Measurements from ENCODE around the gene MRPS21.

The MRPS21 gene

DNA sequence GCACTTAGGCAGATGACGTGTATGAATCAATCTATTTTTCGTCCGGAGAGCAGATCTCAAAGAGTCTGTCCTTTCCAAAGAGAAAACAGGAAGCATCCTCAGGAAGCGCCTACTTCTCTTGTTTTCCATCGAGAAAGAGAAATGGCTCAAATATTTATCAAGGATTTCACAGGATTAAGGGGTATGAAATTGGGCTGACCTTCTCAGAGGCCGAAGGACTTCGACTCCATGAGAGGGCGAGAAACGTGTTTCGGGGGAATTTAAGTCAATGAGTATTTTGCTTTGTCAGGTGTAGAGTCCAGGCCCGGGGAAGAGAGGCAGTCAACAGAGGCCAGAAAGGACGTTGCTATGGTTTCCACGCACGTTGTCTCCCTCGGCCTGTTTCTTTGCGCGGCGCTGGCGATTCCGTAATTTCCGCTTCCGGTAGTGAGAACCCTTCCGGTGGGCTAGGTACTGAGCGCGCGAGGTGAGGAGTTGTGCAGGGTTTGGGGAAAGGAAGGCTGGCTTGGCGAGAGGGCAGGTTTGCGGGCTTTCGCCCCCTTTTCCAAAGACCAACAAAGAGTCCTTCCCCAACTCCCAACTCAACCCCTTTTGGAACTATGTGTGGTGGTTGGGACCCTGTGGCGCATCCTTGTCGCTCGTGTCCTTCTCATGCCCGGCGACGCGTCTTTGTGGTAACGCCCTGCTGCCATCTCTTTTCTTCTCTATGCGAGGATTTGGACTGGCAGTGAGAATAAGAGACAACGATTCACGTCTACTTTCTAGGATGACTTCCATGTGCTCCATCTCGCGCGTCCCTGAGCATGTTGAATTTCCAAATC, at the start of gene MRPS21:
Gene MRPS21 (plus strand): TSS at position 429 of the 821 bp plus-strand sequence. CDS start 506 bp downstream, outside the sequence.
- H3K27ac ChIP-seq (ENCODE audit: low read length), result peak within 1 kb of the TSS; percentile 68
- H3K36me3 ChIP-seq (ENCODE audit: insufficient read depth, low read depth, low read length), result peaks cover 37% of the 10 kb centered on the region
- peak within 1 kb of the TSS; percentile 99 for H3K4me3 ChIP-seq (ENCODE audit: low read length)
- no peaks in the 10 kb centered on the region for H3K27me3 ChIP-seq (ENCODE audit: insufficient read depth, low read length)
- H3K9ac ChIP-seq (ENCODE audit: low read depth, low read length), result peak within 1 kb of the TSS; percentile 96
- H3K4me1 ChIP-seq (ENCODE audit: insufficient read depth, low read length), result peaks cover 4% of the 10 kb centered on the region; the same call in 1 of the 2 replicates
- H3K9me3 ChIP-seq (ENCODE audit: insufficient read depth, low read depth, low read length), result no peaks in the 10 kb centered on the region

DNA sequence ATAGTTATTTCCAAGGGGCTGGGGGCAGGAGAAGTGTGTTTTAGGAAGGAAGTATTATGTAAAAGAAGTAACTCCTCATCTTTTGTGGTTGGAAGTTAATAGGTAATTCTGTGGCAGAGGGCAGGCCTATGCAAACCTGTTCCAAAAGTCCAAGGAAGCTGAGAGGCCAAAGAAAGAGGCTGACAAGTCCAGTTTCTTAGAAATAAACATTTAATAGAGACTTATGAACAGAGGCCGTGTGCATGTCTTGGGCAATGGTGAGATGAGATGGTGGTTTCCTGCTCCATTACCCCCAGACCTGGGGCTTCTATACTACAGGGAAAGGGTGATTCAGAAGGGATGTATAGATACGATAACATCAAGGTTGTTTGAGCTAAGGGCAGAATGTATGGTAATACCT, 43.7 kb upstream of the MRPS21 start:
- Histone ChIP-seq H3K4me3 (ENCODE audit: low read length) (no peak overlapping the region), H3K27me3 (ENCODE audit: insufficient read depth, low read length) (no peaks in the 10 kb centered on the region), H3K9me3 (ENCODE audit: insufficient read depth, low read depth, low read length) (no peaks in the 10 kb centered on the region), H3K4me1 (ENCODE audit: insufficient read depth, low read length) (no peaks in the 10 kb centered on the region), H3K27ac (ENCODE audit: low read length) (no peak overlapping the region), H3K36me3 (ENCODE audit: insufficient read depth, low read depth, low read length) (no peaks in the 10 kb centered on the region), H3K9ac (ENCODE audit: low read depth, low read length) (no peak overlapping the region)

DNA sequence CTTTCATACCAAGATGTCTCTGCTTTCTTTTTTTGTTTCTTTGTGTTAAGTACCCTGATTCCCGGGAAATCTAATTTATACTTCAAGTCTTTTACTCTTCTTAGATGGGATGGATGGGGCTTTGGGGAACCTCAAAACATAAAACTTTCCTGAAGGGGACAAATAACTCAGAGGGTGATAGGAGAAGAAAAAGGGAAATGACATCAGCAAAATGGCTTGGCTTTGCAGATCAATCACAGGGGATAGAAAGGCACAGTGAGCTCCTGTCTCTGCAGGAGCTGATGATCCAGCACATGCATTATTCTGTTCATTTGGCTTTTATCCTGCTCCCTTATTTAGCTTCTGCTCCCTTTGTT, 37.5 kb upstream of the MRPS21 start:
- peak overlapping the region; percentile 88 for H3K9ac ChIP-seq (ENCODE audit: low read depth, low read length)
- H3K36me3 ChIP-seq (ENCODE audit: insufficient read depth, low read depth, low read length), result peaks cover 4% of the 10 kb centered on the region
- H3K4me3 ChIP-seq (ENCODE audit: low read length), result peak overlapping the region; percentile 94
- H3K27me3 ChIP-seq (ENCODE audit: insufficient read depth, low read length), result no peaks in the 10 kb centered on the region
- H3K27ac ChIP-seq (ENCODE audit: low read length), result peak overlapping the region; percentile 87
- no peaks in the 10 kb centered on the region for H3K9me3 ChIP-seq (ENCODE audit: insufficient read depth, low read depth, low read length)
- peaks cover 28% of the 10 kb centered on the region; the same call in 1 of the 2 replicates for H3K4me1 ChIP-seq (ENCODE audit: insufficient read depth, low read length)

DNA sequence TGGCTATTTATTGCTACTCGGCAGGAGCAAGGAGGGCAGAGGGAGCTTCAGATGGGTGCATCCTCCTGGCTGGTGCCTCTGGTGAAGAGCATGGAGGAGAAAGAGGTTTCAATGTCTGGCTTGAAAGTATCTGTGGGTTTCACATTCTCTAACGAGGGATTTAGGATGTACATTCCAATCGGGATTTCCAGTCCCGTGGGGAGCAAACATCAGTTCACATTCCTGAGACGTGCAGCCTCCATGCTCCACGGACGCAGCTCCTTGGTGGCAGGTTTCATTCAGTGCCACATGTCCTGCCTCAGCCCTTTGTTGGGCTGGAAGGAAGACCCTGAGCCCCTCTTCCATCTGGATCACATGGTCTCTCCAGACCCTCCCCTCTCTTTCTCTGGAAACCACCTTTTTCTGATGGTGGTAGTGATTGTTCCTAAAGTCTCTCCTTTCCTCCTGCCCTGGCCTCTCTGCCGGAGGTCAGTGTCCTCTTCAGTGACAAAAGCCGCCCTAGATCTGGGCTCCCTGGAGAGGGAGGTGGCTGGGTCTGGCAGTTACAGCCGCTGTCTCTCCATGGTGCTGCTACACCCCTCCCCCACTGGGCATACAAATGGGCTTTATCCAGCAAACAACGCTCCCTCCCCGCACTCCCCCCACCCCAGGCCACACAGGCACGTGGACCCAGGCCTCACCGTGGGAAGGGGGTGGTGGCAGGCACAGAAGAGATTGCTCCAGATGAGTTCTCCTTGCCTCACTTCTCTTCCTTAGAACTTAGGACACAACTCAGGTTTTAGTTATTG, 36.9 kb upstream of the MRPS21 start:
- Histone ChIP-seq H3K27ac (ENCODE audit: low read length) (peak overlapping the region; percentile 87), H3K4me3 (ENCODE audit: low read length) (peak overlapping the region; percentile 94), H3K4me1 (ENCODE audit: insufficient read depth, low read length) (peaks cover 28% of the 10 kb centered on the region; the same call in 1 of the 2 replicates), H3K36me3 (ENCODE audit: insufficient read depth, low read depth, low read length) (peaks cover 10% of the 10 kb centered on the region), H3K9me3 (ENCODE audit: insufficient read depth, low read depth, low read length) (no peaks in the 10 kb centered on the region), H3K27me3 (ENCODE audit: insufficient read depth, low read length) (no peaks in the 10 kb centered on the region), H3K9ac (ENCODE audit: low read depth, low read length) (peak overlapping the region; percentile 88)

DNA sequence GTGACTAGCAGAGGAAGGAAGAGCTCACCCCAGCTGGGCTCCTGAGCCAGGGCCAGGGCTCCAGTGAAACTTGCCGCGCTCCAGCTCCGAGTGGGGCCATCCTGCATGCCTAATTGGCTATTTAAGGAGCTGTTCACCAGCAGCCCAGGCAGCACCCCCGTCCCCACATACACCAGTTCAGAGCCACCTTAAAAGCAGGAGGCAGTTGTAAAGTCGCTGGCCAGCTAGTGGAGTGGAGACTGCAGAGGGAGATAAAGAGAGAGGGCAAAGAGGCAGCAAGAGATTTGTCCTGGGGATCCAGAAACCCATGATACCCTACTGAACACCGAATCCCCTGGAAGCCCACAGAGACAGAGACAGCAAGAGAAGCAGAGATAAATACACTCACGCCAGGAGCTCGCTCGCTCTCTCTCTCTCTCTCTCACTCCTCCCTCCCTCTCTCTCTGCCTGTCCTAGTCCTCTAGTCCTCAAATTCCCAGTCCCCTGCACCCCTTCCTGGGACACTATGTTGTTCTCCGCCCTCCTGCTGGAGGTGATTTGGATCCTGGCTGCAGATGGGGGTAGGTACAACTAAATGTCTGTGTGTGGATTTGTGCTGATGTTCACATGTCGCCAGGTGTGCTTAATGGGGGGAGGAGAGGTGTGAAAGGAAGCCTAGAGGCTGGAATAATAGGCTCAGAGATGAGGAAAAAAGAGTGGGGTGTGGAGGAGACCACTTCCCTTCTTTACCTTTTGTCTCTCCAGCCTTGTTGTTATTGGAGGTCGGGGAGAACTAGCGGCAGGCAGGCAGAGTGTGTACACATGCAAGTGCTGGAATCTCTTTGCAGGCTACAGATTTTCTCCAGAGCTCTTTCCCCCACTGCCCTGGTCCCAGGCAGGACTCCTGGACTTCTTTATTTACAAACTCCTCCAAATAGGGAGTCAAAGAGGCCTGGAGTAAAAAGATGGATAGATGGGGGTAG, 35.8 kb upstream of the MRPS21 start, which contains the start of gene CA14:
Gene CA14 (plus strand): TSS at position 151 of the 962 bp plus-strand sequence. CDS start 355 bp downstream, at position 506.
- Histone ChIP-seq H3K27ac (ENCODE audit: low read length) (peak within 1 kb of the TSS; percentile 87), H3K27me3 (ENCODE audit: insufficient read depth, low read length) (no peaks in the 10 kb centered on the region), H3K9ac (ENCODE audit: low read depth, low read length) (peak within 1 kb of the TSS; percentile 88), H3K9me3 (ENCODE audit: insufficient read depth, low read depth, low read length) (no peaks in the 10 kb centered on the region), H3K36me3 (ENCODE audit: insufficient read depth, low read depth, low read length) (peaks cover 21% of the 10 kb centered on the region), H3K4me3 (ENCODE audit: low read length) (peak within 1 kb of the TSS; percentile 94), H3K4me1 (ENCODE audit: insufficient read depth, low read length) (peaks cover 28% of the 10 kb centered on the region; the same call in 1 of the 2 replicates)

DNA sequence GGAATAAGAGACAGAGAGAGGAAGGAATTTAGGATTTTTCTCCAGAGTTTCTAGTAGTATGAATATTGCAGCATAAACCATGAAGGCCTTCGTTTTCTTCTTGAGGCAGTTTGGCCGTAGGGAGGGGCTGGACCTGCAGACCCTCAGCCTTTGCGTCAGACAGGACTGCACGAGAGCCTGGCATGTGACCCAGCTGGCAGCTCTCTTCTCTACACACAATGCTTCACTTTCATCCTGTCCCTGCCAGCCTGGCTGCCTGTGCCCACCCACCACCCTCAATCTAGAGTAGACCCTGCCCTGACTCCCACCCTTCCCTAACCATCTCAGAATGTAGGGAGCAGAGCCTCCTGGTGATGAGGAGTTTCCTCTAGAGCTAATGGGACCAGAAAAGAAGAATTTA, 34.4 kb upstream of the MRPS21 start:
- H3K9ac ChIP-seq (ENCODE audit: low read depth, low read length), result peak overlapping the region; percentile 88
- peak overlapping the region; percentile 94 for H3K4me3 ChIP-seq (ENCODE audit: low read length)
- H3K9me3 ChIP-seq (ENCODE audit: insufficient read depth, low read depth, low read length), result no peaks in the 10 kb centered on the region
- peaks cover 28% of the 10 kb centered on the region; the same call in 1 of the 2 replicates for H3K4me1 ChIP-seq (ENCODE audit: insufficient read depth, low read length)
- peak overlapping the region; percentile 87 for H3K27ac ChIP-seq (ENCODE audit: low read length)
- peaks cover 34% of the 10 kb centered on the region for H3K36me3 ChIP-seq (ENCODE audit: insufficient read depth, low read depth, low read length)
- H3K27me3 ChIP-seq (ENCODE audit: insufficient read depth, low read length), result no peaks in the 10 kb centered on the region

DNA sequence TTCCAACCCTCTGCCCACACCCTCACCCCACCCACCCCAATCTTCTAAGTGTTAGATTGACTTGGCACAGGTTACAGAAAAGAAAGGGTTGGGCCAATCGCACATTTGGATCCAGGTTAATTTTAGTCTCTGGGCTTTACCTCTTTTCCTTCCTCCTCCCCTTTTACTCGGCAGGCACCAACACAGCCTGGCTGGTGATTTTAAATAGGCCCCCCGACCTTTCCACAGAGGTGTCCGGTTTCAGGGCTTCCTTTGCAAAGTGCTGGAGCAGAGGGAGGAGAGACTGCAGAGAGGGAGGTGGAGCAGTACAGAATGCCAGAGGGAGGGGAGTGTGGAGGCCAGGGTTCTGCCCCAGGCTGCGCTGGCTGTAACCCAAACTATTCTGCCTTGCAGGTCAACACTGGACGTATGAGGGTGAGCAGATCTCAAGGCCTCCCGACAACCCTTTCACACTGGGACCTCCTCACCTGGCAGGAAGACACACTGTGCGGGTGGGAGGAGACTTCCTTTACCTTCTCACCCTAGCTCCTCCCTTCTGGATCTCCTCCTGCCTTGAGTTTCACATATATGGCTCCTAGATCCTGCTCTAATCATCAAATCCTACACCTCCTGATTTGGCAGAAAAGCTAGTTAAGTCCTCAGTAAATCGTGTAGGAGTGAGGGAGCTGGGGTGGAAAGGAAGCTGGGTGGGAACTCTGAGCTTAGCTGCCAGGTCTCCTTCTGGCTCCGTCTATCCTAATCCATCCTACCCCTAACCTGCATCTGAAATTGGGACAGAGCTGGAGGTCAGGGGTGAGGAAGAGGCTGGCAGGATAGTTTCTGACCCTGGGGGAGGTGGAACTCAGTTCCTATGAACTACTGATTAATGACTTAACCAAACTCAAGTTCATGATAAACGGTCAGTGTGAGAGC, 33.6 kb upstream of the MRPS21 start:
- H3K4me3 ChIP-seq (ENCODE audit: low read length), result peak overlapping the region; percentile 94
- peaks cover 42% of the 10 kb centered on the region for H3K36me3 ChIP-seq (ENCODE audit: insufficient read depth, low read depth, low read length)
- no peaks in the 10 kb centered on the region for H3K27me3 ChIP-seq (ENCODE audit: insufficient read depth, low read length)
- peak overlapping the region; percentile 87 for H3K27ac ChIP-seq (ENCODE audit: low read length)
- no peaks in the 10 kb centered on the region for H3K9me3 ChIP-seq (ENCODE audit: insufficient read depth, low read depth, low read length)
- peaks cover 28% of the 10 kb centered on the region; the same call in 1 of the 2 replicates for H3K4me1 ChIP-seq (ENCODE audit: insufficient read depth, low read length)
- H3K9ac ChIP-seq (ENCODE audit: low read depth, low read length), result peak overlapping the region; percentile 88; the same call in 1 of the 2 replicates

DNA sequence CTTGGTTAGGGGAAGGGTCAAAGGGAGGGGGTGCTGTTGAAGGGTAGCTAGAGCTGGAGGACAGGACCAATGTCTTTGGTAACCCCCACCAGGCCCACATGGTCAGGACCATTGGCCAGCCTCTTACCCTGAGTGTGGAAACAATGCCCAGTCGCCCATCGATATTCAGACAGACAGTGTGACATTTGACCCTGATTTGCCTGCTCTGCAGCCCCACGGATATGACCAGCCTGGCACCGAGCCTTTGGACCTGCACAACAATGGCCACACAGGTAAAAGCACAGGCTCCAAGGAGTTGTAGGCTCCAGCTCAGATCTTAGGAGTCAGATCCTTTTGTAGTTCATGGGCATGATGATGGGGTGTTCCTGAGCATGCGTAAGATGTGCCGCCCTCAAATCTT, 32.3 kb upstream of the MRPS21 start:
- peaks cover 20% of the 10 kb centered on the region; the same call in 1 of the 2 replicates for H3K4me1 ChIP-seq (ENCODE audit: insufficient read depth, low read length)

DNA sequence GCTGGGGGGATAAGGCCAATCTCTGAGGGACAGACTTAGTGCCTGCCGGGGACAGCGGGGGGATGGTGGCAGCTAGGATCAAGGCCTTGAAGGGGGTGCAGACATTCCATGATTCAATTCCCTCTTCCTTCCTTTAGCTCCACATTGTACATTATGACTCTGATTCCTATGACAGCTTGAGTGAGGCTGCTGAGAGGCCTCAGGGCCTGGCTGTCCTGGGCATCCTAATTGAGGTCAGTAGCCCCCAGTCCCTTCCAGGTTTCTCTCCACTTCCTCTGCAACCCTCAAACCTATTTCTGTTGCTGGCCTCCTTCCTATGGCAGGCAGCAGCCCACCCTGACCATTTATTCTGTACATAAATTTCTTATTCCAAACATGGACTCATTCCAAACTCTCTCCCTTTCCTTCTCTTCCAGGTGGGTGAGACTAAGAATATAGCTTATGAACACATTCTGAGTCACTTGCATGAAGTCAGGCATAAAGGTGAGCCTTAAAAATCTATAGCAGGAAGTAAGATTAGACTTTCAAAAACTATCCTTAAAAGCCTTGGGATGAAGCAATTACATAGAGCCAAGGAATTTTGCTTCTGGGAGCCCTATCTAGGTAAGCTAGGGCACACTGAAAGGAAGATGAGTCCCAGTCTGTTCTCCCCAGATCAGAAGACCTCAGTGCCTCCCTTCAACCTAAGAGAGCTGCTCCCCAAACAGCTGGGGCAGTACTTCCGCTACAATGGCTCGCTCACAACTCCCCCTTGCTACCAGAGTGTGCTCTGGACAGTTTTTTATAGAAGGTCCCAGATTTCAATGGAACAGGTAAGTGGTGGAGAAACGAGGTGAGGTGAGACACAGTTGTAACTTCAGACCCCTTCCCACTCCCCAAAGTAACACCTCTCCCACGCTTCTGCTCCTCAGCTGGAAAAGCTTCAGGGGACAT, 31.0 kb upstream of the MRPS21 start:
- peaks cover 17% of the 10 kb centered on the region; the same call in 1 of the 2 replicates for H3K4me1 ChIP-seq (ENCODE audit: insufficient read depth, low read length)

More for the DNA sequence above, 32.3 kb upstream of the MRPS21 start:
- H3K9me3 ChIP-seq (ENCODE audit: insufficient read depth, low read depth, low read length), result no peaks in the 10 kb centered on the region
- no peak overlapping the region for H3K9ac ChIP-seq (ENCODE audit: low read depth, low read length)
- H3K36me3 ChIP-seq (ENCODE audit: insufficient read depth, low read depth, low read length), result peaks cover 56% of the 10 kb centered on the region
- H3K27ac ChIP-seq (ENCODE audit: low read length), result no peak overlapping the region
- no peaks in the 10 kb centered on the region for H3K27me3 ChIP-seq (ENCODE audit: insufficient read depth, low read length)
- no peak overlapping the region for H3K4me3 ChIP-seq (ENCODE audit: low read length)

More for the DNA sequence above, 31.0 kb upstream of the MRPS21 start:
- H3K36me3 ChIP-seq (ENCODE audit: insufficient read depth, low read depth, low read length), result peaks cover 66% of the 10 kb centered on the region
- no peak overlapping the region for H3K9ac ChIP-seq (ENCODE audit: low read depth, low read length)
- H3K27me3 ChIP-seq (ENCODE audit: insufficient read depth, low read length), result no peaks in the 10 kb centered on the region
- H3K4me3 ChIP-seq (ENCODE audit: low read length), result no peak overlapping the region
- no peak overlapping the region for H3K27ac ChIP-seq (ENCODE audit: low read length)
- no peaks in the 10 kb centered on the region for H3K9me3 ChIP-seq (ENCODE audit: insufficient read depth, low read depth, low read length)
